ENCODE data around the gene SF3B3. TPM values are rescaled to one million over a fixed set of nuclear protein-coding genes. Genes with fewer than 3 reads are reported as not detected.

The SF3B3 gene
- total and polyA plus RNA-seq, 2 of the 13 experiments (the other 11 are each of a cell fraction or from before 2014, with no cell fraction given): 157 to 500 TPM

DNA sequence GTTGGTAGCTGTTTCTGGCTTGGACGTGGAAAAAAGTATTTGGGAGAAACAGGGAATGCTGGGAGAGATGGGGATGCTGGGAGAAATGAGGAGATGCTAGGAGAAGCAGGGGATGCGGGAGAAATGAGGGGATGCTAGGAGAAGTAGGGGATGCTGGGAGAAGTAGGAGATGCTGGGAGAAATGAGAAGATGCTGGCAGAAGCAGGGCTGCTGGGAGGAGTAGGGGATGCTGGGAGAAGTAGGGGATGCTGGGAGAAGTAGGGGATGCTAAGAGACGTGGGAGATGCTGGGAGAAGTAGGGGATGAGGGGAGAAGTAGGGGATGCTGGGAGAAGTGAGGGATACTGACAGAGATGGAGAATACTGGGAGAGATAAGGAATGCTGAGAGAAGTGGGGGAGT lies 77.1 kb downstream of the SF3B3 start:
- no peak overlapping the region for H2AFZ ChIP-seq (ENCODE audit: low read length)
- ATAC-seq (no peak), DNase-seq (ENCODE audit: low spot score) (no peak), FAIRE-seq (no peak)
- in situ Hi-C loops (cut with HindIII; ENCODE audit: extremely low pct_ligation_motif_present, low pct_unique_long_range_greater_than_20kb): no loop called here
- no peaks in the 10 kb centered on the region for H3K9me3 ChIP-seq (ENCODE audit: low read length)
- no peak overlapping the region for H3K9ac ChIP-seq (ENCODE audit: insufficient read depth, low read depth, low read length)
- peaks cover 3 to 6% of the 10 kb centered on the region in 2 experiments; a peak in 3 of 5 replicates for H3K27me3 ChIP-seq (ENCODE audit: control insufficient read depth in 1 of 2, insufficient read depth in 2 of 2, low read length in 2 of 2)
- intact Hi-C loops (cut with micrococcal nuclease; ENCODE audit: unreplicated experiment): no loop called here
- 30% methylated on average over 3 of the region's 3 CpGs for WGBS (ENCODE audit: low lambda C conversion rate)
- H3K4me3 ChIP-seq (replicated peaks in 1 of 3; ENCODE audit: insufficient read depth in 1 of 3, low read depth in 2 of 3, low read length in 3 of 3): no peak overlapping the region
- no peak overlapping the region for H3K4me2 ChIP-seq (ENCODE audit: low read depth, low read length)
- no peak overlapping the region for H3K27ac ChIP-seq (ENCODE audit: extremely low read length, insufficient read depth, low read length)
- no peaks in the 10 kb centered on the region for H3K36me3 ChIP-seq (replicated peaks in 1 of 2; ENCODE audit: control insufficient read depth in 1 of 2, insufficient read depth in 2 of 2, low read length in 2 of 2)
- H4K20me1 ChIP-seq (ENCODE audit: insufficient read depth, low read length): no peaks in the 10 kb centered on the region
- no peaks in the 10 kb centered on the region for H3K79me2 ChIP-seq (ENCODE audit: insufficient read depth, low read length)
- no TSS peak for BruUV-seq (replicated peaks)
- H3K4me1 ChIP-seq (ENCODE audit: insufficient read depth, low read length): no peaks in the 10 kb centered on the region
- ChIA-PET CTCF (ENCODE audit: low intra/inter-chr PET ratio, low total read pairs) (no interaction called here), POLR2A (no interaction called here)
- no peak for TF ChIP-seq ZNF225 (CRISPR knock-in tag; IDR thresholded peaks at IDR 0.05)
- TF ChIP-seq PCBP2 (optimal IDR thresholded peaks at IDR 0.05; ENCODE audit: low read depth, low read length, poor library complexity, severe bottlenecking): peak; percentile 24

DNA sequence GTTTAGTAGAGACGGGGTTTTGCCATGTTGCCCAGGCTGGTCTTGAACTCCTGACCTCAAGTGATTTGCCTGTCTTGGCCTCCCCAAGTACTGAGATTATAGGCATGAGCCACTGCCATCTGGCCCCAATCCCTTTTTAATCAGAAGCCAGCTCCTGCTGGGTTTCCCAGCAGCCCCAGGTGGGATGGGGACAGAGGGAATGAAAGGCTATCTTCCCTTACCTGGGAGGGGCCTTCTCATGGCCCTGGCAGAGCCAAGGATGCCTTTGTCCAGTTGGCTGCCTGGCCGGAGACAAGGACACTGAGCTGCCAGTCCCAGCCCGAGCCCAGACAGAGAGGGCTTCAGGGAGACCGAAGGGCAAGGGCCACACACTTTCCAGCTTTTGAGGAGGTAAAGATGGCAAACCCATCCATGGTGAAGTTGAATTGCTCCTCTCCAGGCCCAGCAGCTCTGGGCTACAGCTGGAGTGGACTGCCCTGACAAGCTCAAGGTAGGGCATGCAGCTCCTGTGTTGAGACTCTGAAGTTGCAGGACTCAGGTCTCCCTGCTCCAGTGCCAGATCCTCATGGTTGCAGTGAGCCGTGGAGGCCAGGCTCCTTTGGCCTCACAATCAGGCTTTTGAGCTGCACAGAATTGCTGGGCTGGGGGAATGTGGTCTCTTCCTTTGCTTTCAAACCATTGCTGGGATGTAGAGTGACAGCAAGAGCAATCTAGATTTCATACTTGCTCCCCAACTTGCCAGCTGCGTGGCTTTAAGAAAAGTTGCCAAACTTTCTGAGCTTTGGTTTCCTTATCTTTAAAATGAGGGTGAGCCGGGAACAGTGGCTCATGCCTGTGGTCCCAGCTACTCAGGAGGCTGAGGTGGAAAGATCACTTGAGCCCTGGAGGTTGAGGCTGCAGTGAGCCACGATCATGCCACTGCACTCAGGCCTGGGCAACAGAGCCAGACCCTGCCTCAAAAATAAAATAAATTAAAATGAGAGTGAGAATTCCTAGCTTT lies 78.3 kb downstream of the SF3B3 start:
- Histone ChIP-seq H2AFZ (ENCODE audit: low read length) (no peak overlapping the region), H3K27me3 (ENCODE audit: control insufficient read depth in 1 of 2, insufficient read depth in 2 of 2, low read length in 2 of 2) (peaks cover 1 to 12% of the 10 kb centered on the region in 2 experiments; a peak in 2 of 5 replicates), H3K4me1 (ENCODE audit: insufficient read depth, low read length) (no peaks in the 10 kb centered on the region), H3K4me2 (ENCODE audit: low read depth, low read length) (no peak overlapping the region), H4K20me1 (ENCODE audit: insufficient read depth, low read length) (no peaks in the 10 kb centered on the region), H3K4me3 (replicated peaks in 1 of 3; ENCODE audit: insufficient read depth in 1 of 3, low read depth in 2 of 3, low read length in 3 of 3) (no peak overlapping the region), H3K36me3 (replicated peaks in 1 of 2; ENCODE audit: control insufficient read depth in 1 of 2, insufficient read depth in 2 of 2, low read length in 2 of 2) (no peaks in the 10 kb centered on the region), H3K9ac (ENCODE audit: insufficient read depth, low read depth, low read length) (no peak overlapping the region), H3K79me2 (ENCODE audit: insufficient read depth, low read length) (no peaks in the 10 kb centered on the region), H3K27ac (ENCODE audit: extremely low read length, insufficient read depth, low read length) (no peak overlapping the region), H3K9me3 (ENCODE audit: low read length) (no peaks in the 10 kb centered on the region)
- BruUV-seq (replicated peaks): no TSS peak
- in situ Hi-C loops (cut with HindIII; ENCODE audit: extremely low pct_ligation_motif_present, low pct_unique_long_range_greater_than_20kb) (no loop called here), intact Hi-C loops (cut with micrococcal nuclease; ENCODE audit: unreplicated experiment) (no loop called here)
- POLR2A ChIA-PET: interaction anchor here (0.6 kb wide), 1 partner anchor 20 kb away, joined by 3 read pairs; no protein-coding TSS in a partner anchor
- FAIRE-seq: no peak
- CTCF ChIA-PET (ENCODE audit: low intra/inter-chr PET ratio, low total read pairs): no interaction called here
- ATAC-seq: peak; percentile 35; the same call in 2 of the 3 replicates
- no peak for TF ChIP-seq BATF2 (CRISPR knock-in tag; IDR thresholded peaks at IDR 0.05)
- TF ChIP-seq, protein P1, sequence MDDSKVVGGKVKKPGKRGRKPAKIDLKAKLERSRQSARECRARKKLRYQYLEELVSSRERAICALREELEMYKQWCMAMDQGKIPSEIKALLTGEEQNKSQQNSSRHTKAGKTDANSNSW (CRISPR knock-in tag; IDR thresholded peaks at IDR 0.05; ENCODE audit: borderline replicate concordance): no peak
- TF ChIP-seq STAT5B (CRISPR knock-in tag; IDR thresholded peaks at IDR 0.05): no peak
- no peak for TF ChIP-seq POGK (CRISPR knock-in tag; conservative IDR thresholded peaks at IDR 0.05)
- TF ChIP-seq PCBP2 (optimal IDR thresholded peaks at IDR 0.05; ENCODE audit: low read depth, low read length, poor library complexity, severe bottlenecking): no peak
- TF ChIP-seq ISX (CRISPR knock-in tag; conservative IDR thresholded peaks at IDR 0.05): no peak
- no peak for TF ChIP-seq BRD4 (CRISPR knock-in tag; IDR thresholded peaks at IDR 0.05)
- no peak for TF ChIP-seq GABPB1 (CRISPR knock-in tag; IDR thresholded peaks at IDR 0.05)
- DNase-seq (ENCODE audit: low spot score): no peak
- WGBS (ENCODE audit: low lambda C conversion rate): 9% methylated on average over 7 of the region's 8 CpGs
